Measurements from ENCODE around the gene CYS1.

DNA sequence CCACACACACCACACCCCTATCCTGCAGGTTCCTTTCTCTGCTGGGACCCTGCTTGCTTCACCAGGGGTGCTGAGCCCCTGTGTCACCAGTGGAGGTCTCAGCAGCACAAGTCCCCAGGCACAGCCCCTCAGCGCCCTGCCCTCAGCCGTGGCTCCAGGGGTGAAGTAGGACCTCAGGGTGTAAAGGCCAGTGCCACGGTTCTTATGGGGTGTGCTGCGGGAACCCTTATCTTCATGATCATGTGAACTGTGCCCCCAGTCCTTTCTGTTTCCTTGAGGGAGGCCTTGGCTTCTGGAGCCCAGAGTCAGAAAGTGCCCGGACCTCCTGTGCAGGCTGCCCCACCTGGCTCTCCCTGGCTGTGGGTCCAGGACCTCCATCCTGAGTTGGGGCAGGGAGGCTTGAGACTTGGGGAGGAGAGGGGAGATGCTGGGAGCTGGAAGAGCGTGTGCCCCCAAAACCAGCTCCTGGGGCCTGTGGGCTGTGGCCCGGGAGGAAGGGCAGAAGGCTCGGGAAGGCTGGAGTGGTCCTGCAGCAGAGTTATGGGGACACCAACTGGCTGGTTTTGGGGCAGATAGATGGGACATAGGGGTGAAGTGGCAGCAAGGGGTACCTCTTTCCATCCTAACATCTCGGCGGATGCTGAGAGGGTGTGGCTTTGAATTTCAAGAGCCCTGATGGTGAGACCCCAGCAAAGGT is 57.1 kb downstream of the CYS1 start:
- TF ChIP-seq, protein P1, sequence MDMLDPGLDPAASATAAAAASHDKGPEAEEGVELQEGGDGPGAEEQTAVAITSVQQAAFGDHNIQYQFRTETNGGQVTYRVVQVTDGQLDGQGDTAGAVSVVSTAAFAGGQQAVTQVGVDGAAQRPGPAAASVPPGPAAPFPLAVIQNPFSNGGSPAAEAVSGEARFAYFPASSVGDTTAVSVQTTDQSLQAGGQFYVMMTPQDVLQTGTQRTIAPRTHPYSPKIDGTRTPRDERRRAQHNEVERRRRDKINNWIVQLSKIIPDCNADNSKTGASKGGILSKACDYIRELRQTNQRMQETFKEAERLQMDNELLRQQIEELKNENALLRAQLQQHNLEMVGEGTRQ (IDR thresholded peaks at IDR 0.05), result no peak
- TF ChIP-seq JUNB (IDR thresholded peaks at IDR 0.05), result no peak
- no peak for TF ChIP-seq POLR2A (IDR thresholded peaks at IDR 0.05; ENCODE audit: low read length)
- no peak for TF ChIP-seq EP300 (IDR thresholded peaks at IDR 0.05)
- TF ChIP-seq, protein P2, sequence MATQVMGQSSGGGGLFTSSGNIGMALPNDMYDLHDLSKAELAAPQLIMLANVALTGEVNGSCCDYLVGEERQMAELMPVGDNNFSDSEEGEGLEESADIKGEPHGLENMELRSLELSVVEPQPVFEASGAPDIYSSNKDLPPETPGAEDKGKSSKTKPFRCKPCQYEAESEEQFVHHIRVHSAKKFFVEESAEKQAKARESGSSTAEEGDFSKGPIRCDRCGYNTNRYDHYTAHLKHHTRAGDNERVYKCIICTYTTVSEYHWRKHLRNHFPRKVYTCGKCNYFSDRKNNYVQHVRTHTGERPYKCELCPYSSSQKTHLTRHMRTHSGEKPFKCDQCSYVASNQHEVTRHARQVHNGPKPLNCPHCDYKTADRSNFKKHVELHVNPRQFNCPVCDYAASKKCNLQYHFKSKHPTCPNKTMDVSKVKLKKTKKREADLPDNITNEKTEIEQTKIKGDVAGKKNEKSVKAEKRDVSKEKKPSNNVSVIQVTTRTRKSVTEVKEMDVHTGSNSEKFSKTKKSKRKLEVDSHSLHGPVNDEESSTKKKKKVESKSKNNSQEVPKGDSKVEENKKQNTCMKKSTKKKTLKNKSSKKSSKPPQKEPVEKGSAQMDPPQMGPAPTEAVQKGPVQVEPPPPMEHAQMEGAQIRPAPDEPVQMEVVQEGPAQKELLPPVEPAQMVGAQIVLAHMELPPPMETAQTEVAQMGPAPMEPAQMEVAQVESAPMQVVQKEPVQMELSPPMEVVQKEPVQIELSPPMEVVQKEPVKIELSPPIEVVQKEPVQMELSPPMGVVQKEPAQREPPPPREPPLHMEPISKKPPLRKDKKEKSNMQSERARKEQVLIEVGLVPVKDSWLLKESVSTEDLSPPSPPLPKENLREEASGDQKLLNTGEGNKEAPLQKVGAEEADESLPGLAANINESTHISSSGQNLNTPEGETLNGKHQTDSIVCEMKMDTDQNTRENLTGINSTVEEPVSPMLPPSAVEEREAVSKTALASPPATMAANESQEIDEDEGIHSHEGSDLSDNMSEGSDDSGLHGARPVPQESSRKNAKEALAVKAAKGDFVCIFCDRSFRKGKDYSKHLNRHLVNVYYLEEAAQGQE (IDR thresholded peaks at IDR 0.05), result no peak
- TF ChIP-seq RAD21 (conservative IDR thresholded peaks at IDR 0.05 in 1 of 2, IDR thresholded peaks at IDR 0.05 in 1 of 2), result peak; percentile 35 to 47
